Measurements from ENCODE around the gene C1QTNF12. TPM values are rescaled to one million over a fixed set of nuclear protein-coding genes. Genes with fewer than 3 reads are reported as not detected.

Gene C1QTNF12
- total RNA-seq, 2 experiments from 2014 or later: 1.8 to 6.1 TPM

DNA sequence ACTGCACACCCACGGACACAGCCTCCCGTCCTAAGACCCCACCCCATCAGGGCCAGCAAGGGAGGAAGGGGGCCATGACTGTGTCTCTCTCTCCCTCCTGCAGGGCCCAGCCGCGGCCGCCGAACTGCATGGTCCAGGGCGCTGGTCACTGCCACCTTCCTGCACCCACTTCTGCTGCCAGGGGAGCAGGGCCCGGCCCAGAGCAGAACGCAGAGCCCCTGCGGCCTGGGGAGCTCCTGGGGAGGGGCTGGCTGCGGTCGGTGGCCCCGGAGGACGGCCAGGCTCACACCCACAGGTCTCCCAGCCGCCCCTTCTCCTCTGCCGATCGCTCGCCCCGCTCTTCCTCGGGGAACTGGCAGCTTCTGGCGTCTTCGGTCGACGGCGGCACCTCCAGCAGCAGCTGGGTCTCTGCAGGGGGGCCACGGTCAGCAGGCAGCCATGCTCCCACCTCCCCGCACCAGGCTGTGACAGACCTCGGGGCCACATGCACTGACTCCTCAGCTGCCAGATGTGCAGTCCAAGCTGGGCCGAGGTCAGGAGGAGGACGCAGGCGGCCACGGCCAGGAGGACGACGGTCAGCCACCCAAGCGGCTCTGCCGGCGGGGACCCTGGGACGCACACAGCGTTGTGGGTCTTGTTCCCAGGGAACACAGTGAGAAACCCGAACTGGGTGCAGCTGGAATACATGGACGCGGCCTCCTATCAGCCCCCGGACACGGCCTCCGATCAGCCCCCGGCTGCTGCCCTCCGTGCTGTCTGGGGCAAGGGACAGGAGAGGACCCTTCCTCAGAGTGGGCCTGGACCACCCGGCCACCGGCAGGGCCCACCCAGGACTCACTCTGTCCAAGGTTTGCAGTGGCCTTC is 42.7 kb downstream of the C1QTNF12 start:
- Histone ChIP-seq H3K27ac (ENCODE audit: low read depth, low read length, poor library complexity, severe bottlenecking) (no peak overlapping the region), H3K4me3 (ENCODE audit: low read depth, low read length, poor library complexity, severe bottlenecking) (no peak overlapping the region), H2AFZ (ENCODE audit: low read length) (no peak overlapping the region), H4K20me1 (ENCODE audit: insufficient read depth, low read length) (no peaks in the 10 kb centered on the region), H3K4me2 (ENCODE audit: low read length) (no peak overlapping the region), H3K9me3 (ENCODE audit: low read length) (no peaks in the 10 kb centered on the region), H3K4me1 (ENCODE audit: insufficient read depth, low read length, poor library complexity, severe bottlenecking) (peaks cover 7% of the 10 kb centered on the region), H3K9me2 (ENCODE audit: insufficient read depth, low read length) (no peaks in the 10 kb centered on the region), H3K36me3 (ENCODE audit: insufficient read depth, low read length) (no peaks in the 10 kb centered on the region), H3K79me2 (ENCODE audit: insufficient read depth, low read depth, low read length) (no peaks in the 10 kb centered on the region)
- no peak for TF ChIP-seq EZH2phosphoT487 (IDR thresholded peaks at IDR 0.05; ENCODE audit: borderline replicate concordance, low read depth, low read length)
- TF ChIP-seq, protein P1, sequence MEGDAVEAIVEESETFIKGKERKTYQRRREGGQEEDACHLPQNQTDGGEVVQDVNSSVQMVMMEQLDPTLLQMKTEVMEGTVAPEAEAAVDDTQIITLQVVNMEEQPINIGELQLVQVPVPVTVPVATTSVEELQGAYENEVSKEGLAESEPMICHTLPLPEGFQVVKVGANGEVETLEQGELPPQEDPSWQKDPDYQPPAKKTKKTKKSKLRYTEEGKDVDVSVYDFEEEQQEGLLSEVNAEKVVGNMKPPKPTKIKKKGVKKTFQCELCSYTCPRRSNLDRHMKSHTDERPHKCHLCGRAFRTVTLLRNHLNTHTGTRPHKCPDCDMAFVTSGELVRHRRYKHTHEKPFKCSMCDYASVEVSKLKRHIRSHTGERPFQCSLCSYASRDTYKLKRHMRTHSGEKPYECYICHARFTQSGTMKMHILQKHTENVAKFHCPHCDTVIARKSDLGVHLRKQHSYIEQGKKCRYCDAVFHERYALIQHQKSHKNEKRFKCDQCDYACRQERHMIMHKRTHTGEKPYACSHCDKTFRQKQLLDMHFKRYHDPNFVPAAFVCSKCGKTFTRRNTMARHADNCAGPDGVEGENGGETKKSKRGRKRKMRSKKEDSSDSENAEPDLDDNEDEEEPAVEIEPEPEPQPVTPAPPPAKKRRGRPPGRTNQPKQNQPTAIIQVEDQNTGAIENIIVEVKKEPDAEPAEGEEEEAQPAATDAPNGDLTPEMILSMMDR (conservative IDR thresholded peaks at IDR 0.05; ENCODE audit: low read length): no peak
- DNase-seq (ENCODE audit: low spot score): no peak
- no TSS peak for BruUV-seq (replicated peaks)
- intact Hi-C loops (cut with micrococcal nuclease; ENCODE audit: unreplicated experiment): no loop called here
- ChIA-PET CTCF (ENCODE audit: unreplicated experiment) (no interaction called here), POLR2A (no interaction called here)

DNA sequence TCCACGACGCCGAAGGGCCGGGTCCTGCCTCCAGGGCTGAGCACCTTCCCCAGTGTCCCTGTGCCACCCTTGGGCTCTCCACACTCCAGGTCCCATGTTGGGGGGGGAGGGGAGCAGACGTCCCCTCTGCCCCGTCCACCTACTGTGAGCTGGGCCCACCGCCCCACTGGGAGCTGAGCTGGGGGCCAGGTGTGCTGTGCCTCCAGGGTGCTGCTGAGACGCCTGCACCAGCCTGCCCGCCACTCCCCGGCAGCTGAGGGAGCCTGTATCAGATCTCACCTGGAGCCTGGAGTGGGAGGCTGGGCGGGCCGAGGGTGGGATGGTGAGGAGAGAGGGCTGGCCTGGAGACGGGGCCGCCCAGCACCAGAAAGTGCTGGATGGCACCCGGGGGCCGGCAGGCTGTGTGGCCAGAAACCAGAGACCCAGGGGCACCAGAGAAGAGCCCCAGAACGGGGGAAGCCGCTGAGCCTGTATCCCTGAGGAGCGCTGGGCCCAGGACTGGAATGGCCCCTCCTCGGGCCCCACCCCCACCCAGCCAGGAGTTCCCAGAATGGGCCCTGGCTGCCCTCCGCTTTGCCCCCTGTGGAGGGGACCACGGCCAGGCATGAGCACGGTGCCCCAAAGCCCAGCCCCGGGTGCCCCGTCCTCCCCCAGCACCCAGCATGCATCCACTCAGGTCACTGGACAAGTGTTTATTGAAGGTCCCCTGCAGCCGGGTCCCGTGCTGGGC is 43.5 kb downstream of the C1QTNF12 start:
- no TSS peak for BruUV-seq (replicated peaks)
- POLR2A ChIA-PET: no interaction called here
- peaks cover 7% of the 10 kb centered on the region for H3K4me1 ChIP-seq (ENCODE audit: insufficient read depth, low read length, poor library complexity, severe bottlenecking)
- H3K4me2 ChIP-seq (ENCODE audit: low read length): no peak overlapping the region
- CTCF ChIA-PET (ENCODE audit: unreplicated experiment): no interaction called here
- intact Hi-C loops (cut with micrococcal nuclease; ENCODE audit: unreplicated experiment): no loop called here
- no peaks in the 10 kb centered on the region for H3K9me2 ChIP-seq (ENCODE audit: insufficient read depth, low read length)
- TF ChIP-seq, protein P1 (conservative IDR thresholded peaks at IDR 0.05; ENCODE audit: low read length): no peak
- no peak for TF ChIP-seq EZH2phosphoT487 (IDR thresholded peaks at IDR 0.05; ENCODE audit: borderline replicate concordance, low read depth, low read length)
- H3K36me3 ChIP-seq (ENCODE audit: insufficient read depth, low read length): no peaks in the 10 kb centered on the region
- no peak overlapping the region for H3K27ac ChIP-seq (ENCODE audit: low read depth, low read length, poor library complexity, severe bottlenecking)
- H3K79me2 ChIP-seq (ENCODE audit: insufficient read depth, low read depth, low read length): no peaks in the 10 kb centered on the region
- H2AFZ ChIP-seq (ENCODE audit: low read length): no peak overlapping the region
- H3K9me3 ChIP-seq (ENCODE audit: low read length): no peaks in the 10 kb centered on the region
- H3K4me3 ChIP-seq (ENCODE audit: low read depth, low read length, poor library complexity, severe bottlenecking): no peak overlapping the region
- H4K20me1 ChIP-seq (ENCODE audit: insufficient read depth, low read length): no peaks in the 10 kb centered on the region
- DNase-seq (ENCODE audit: low spot score): no peak

Data from OCI-LY7 (cell line).